Spleen (tissue), 11 donors: ENCODE results near the gene VCP. TPM values are rescaled to one million over a fixed set of nuclear protein-coding genes. Genes with fewer than 3 reads are reported as not detected.
A peak's percentile ranks its signal among the peaks of the same experiment; 100 is the strongest.

ENCODE experiments used
- DNase-seq: peaks from one replicate; pipeline ENCODE4 v3.0.0-alpha.2; 2020
- H3K27ac ChIP-seq, 8 donors: fragments of 200-600 bp; sonication (generic) in 7 of 8; 1 replicate in 4 of 8; 2 replicates in 4 of 8; pipeline versions ENCODE4 v1.5.0 to v1.8.0; 2016 to 2021; ENCODE audit warnings: inconsistent platforms in 4 of 8, mild to moderate bottlenecking in 4 of 8, moderate library complexity in 1 of 8
- H3K27me3 ChIP-seq, 7 donors: fragments of 200-600 bp; sonication (generic) in 6 of 7; replicated peaks in 1 of 7; 1 replicate in 4 of 7; 2 replicates in 3 of 7; pipeline versions ENCODE4 v1.5.0 to v1.8.0; 2016 to 2021; ENCODE audit warnings: inconsistent platforms in 3 of 7, mild to moderate bottlenecking in 1 of 7
- H3K36me3 ChIP-seq, 6 donors: fragments of 200-600 bp; sonication (generic) in 5 of 6; 1 replicate in 4 of 6; 2 replicates in 2 of 6; pipeline versions ENCODE4 v1.5.0 to v1.8.0; 2016 to 2021; ENCODE audit warnings: inconsistent platforms in 2 of 6
- H3K4me1 ChIP-seq, 6 donors: fragments of 200-600 bp; sonication (generic) in 5 of 6; 1 replicate in 3 of 6; 2 replicates in 3 of 6; pipeline versions ENCODE4 v1.5.0 to v1.8.0; 2016 to 2021; ENCODE audit warnings: inconsistent platforms in 3 of 6
- H3K4me3 ChIP-seq, 8 donors: fragments of 200-600 bp; sonication (generic) in 7 of 8; 1 replicate in 4 of 8; 2 replicates in 4 of 8; pipeline versions ENCODE4 v1.5.0 to v1.8.0; 2016 to 2021; ENCODE audit warnings: inconsistent platforms in 4 of 8, mild to moderate bottlenecking in 4 of 8, moderate library complexity in 2 of 8
- H3K9me3 ChIP-seq, 8 donors: fragments of 200-600 bp; sonication (generic) in 7 of 8; 1 replicate in 4 of 8; 2 replicates in 4 of 8; pipeline versions ENCODE4 v1.5.0 to v1.8.0; 2016 to 2021; ENCODE audit warnings: inconsistent platforms in 4 of 8
- CTCF ChIP-seq, 11 experiments: fragments of 200-600 bp in 7 of 11; fragments of 450-650 bp in 4 of 11; sonication (generic) in 4 of 11; IDR thresholded peaks in 8 of 11; conservative IDR thresholded peaks in 3 of 11; 1 replicate in 7 of 11; 2 replicates in 4 of 11; pipeline versions ENCODE4 v1.4.0 to v1.8.0; 2016 to 2021; ENCODE audit warnings: antibody characterized with exemption in 11 of 11, inconsistent platforms in 4 of 11, mild to moderate bottlenecking in 1 of 11
- POLR2A ChIP-seq, 3 donors: fragments of 450-650 bp; IDR thresholded peaks; one replicate each; pipeline ENCODE4 v1.5.1; 2017; ENCODE audit warnings: antibody characterized with exemption in 3 of 3, mild to moderate bottlenecking in 1 of 3
- POLR2AphosphoS5 ChIP-seq, 3 donors: sonication (generic); formaldehyde crosslinking; IDR thresholded peaks; one replicate each; pipeline ENCODE4 v1.5.1; 2017; ENCODE audit warnings: antibody characterized with exemption in 3 of 3
- WGBS, 5 donors: extraction: QIAGEN DNeasy Blood & Tissue Kit in 3 of 5; methylation state at CpG; one replicate each; pipeline versions ENCODE4 v1.1.5 to v1.1.7; 2013 to 2018; 5-methylcytosine and 5-hydroxymethylcytosine counted together
- intact Hi-C: fragments of 100-400 bp; cut with DNase I; formaldehyde crosslinking; loops from one replicate; pipeline ENCODE4 v1.15.0; 2023; ENCODE audit warnings: low total_unique reads
- polyA plus RNA-seq, 3 donors: library from polyadenylated mRNA; stranded (reverse); fragments of 200-250 nt; gene quantifications; one replicate each; pipeline ENCODE4 v1.2.1, GENCODE V29; 2013
- total RNA-seq, 7 donors: library from RNA; depleted of rRNA in 3 of 7; stranded (reverse); fragments of >200 nt in 3 of 7; fragmentation: NEBNext Ultra II Directional in 4 of 7; extraction: Animal tissue kit (Norgen Biotek cat#: 25700) in 4 of 7; gene quantifications; one replicate each; pipeline versions ENCODE4 v1.1.0 to v1.2.1, GENCODE V29; 2016 to 2021
- donor health status: healthy with polysubstance abuse.
- donor health status: DM: no; HTN: no; CAD: no; lungs with moderate emphysema.
- donor health status: DM: no; HTN: no; CAD: no.
- donor health status: Bipolar disorder and iron deficiency.
- donor health status: healthy.
- donor health status: DM: no; HTN: no; CAD: no.
- donor health status: DM: yes; HTN: yes; CAD: no.

VCP gene
- total and polyA plus RNA-seq, 10 donors = 48.5 to 269 (median 166) TPM

- intact Hi-C loops = no loop called here
- H3K27ac ChIP-seq = no peak overlapping the region
- no peak for DNase-seq
- H3K9me3 ChIP-seq = no peaks in the 10 kb centered on the region
- no peaks in the 10 kb centered on the region for H3K4me1 ChIP-seq
- no peak overlapping the region for H3K4me3 ChIP-seq
- WGBS, 5 donors = 94 to 97% (median 96%) methylated on average over 6 of the region's 6 CpGs
- TF ChIP-seq CTCF (IDR thresholded peaks at IDR 0.05 in 8 of 11, conservative IDR thresholded peaks at IDR 0.05 in 3 of 11) (no peak), POLR2AphosphoS5 (IDR thresholded peaks at IDR 0.05) (peak in 1 of 3 donors; percentile 5)
- no peaks in the 10 kb centered on the region for H3K27me3 ChIP-seq
- peaks cover 0 to 91% (median 50%) of the 10 kb centered on the region in 6 donors for H3K36me3 ChIP-seq
Observed at GRCh38 chr9:35048511-35048910, 23.9 kb downstream of the VCP start.

DNA sequence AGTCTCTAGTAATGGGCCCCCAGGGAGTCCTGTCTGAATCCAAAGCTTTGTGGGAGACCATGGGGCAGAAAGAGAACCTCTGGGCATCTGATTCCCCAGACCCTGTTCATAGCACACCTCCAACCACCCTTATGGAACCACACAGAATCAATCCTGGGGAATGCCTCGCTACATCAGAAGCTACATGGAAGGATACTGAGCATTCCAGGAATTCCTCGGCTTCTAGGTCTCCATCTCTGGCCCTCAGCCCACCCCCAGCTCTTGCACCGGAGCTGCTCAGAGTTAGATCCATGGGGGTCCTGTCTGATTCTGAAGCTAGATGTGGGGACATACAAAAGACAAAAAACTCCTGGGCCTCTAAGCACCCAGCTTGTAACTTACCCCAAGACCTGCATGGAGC, 28.4 kb downstream of the VCP start:
- Histone ChIP-seq H3K4me1 (no peaks in the 10 kb centered on the region), H3K4me3 (no peak overlapping the region), H3K36me3 (peaks cover 0 to 64% (median 25%) of the 10 kb centered on the region in 6 donors), H3K27me3 (no peaks in the 10 kb centered on the region), H3K27ac (no peak overlapping the region), H3K9me3 (no peaks in the 10 kb centered on the region)
- 92 to 96% (median 92%) methylated on average over 3 of the region's 3 CpGs for WGBS, 5 donors
- no peak for DNase-seq
- intact Hi-C loops = no loop called here
- TF ChIP-seq POLR2A (IDR thresholded peaks at IDR 0.05) (no peak), POLR2AphosphoS5 (IDR thresholded peaks at IDR 0.05) (no peak), CTCF (IDR thresholded peaks at IDR 0.05 in 8 of 11, conservative IDR thresholded peaks at IDR 0.05 in 3 of 11) (no peak)

- H3K27ac ChIP-seq = no peak overlapping the region
- 89 to 96% (median 92%) methylated on average over 6 of the region's 6 CpGs for WGBS, 5 donors
- H3K27me3 ChIP-seq = no peaks in the 10 kb centered on the region
- no peaks in the 10 kb centered on the region for H3K4me1 ChIP-seq
- H3K4me3 ChIP-seq = no peak overlapping the region
- TF ChIP-seq POLR2A (IDR thresholded peaks at IDR 0.05) (no peak), POLR2AphosphoS5 (IDR thresholded peaks at IDR 0.05) (no peak), CTCF (IDR thresholded peaks at IDR 0.05 in 8 of 11, conservative IDR thresholded peaks at IDR 0.05 in 3 of 11) (no peak)
- intact Hi-C loops = no loop called here
- DNase-seq = no peak
- H3K9me3 ChIP-seq = no peaks in the 10 kb centered on the region
- peaks cover 0 to 62% (median 22%) of the 10 kb centered on the region in 6 donors for H3K36me3 ChIP-seq
Observed at GRCh38 chr9:35042891-35043545, 29.4 kb downstream of the VCP start.

DNA sequence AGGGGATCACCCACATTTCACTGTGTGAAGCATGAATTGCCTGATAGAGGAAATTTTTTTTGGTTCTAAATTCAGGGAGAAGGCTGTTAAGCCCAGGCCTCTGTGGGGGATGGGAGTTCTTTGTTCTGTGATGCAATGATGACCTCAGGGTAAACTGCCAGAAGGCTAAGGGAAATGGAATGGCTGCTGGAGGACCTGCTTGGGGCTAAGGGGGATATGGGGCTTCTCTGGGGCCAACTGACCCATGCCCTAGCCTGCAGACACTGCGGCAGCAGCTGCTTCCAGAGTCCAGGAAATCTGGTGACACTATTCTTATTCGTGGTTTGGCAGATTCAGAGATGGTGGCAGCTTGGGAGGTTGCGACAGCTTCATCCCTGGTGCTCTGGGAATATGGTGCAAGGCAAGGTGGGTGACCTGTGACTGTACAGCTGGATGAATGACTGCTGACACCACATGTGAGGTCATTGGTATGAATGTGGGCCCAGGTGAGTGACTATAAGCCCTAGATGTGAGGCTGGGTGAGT, 30.3 kb downstream of the VCP start:
- no peak overlapping the region for H3K27ac ChIP-seq
- H3K36me3 ChIP-seq = peaks cover 0 to 59% (median 16%) of the 10 kb centered on the region in 6 donors
- no peaks in the 10 kb centered on the region for H3K27me3 ChIP-seq
- 62 to 78% (median 72%) methylated on average over 2 to 3 of the region's 3 CpGs for whole genome bisulfite sequencing, 5 donors
- intact Hi-C loops = no loop called here
- TF ChIP-seq POLR2AphosphoS5 (IDR thresholded peaks at IDR 0.05) (peak in 1 of 3 donors; percentile 19), POLR2A (IDR thresholded peaks at IDR 0.05) (no peak)
- no peaks in the 10 kb centered on the region for H3K4me1 ChIP-seq
- no peak overlapping the region for H3K4me3 ChIP-seq
- no peaks in the 10 kb centered on the region for H3K9me3 ChIP-seq
- no peak for DNase-seq
